GM18951 (cell line): ENCODE data around the gene TLK2.
"Not testable (repeated sequence)": the region's sequence is repeated elsewhere in the genome, so short reads cannot be mapped to it uniquely, and the experiment has no call there.

Experiments
- POLR2A ChIP-seq: IDR thresholded peaks from 4 replicates; pipeline ENCODE4 v1.6.1; 2011; ENCODE audit warnings: mild to moderate bottlenecking; ENCODE audit not compliant: insufficient read length, insufficient read depth; ENCODE audit errors: extremely low read depth
- in situ Hi-C: fragments of 300-500 bp; cut with MboI; formaldehyde crosslinking; loops from one replicate; pipeline ENCODE4 v1.12.0; 2022; ENCODE audit warnings: low sequenced_read_pairs, mixed read lengths, inconsistent platforms; ENCODE audit not compliant: unreplicated experiment

Gene TLK2

GRCh38 chr17:62552851-62553659, 74.4 kb downstream of the TLK2 start:
- in situ Hi-C loops: not testable (repeated sequence)

GRCh38 chr17:62557532-62557931, 78.9 kb downstream of the TLK2 start:
- in situ Hi-C loops: not testable (repeated sequence)

GRCh38 chr17:62558941-62559340, 80.3 kb downstream of the TLK2 start:
- in situ Hi-C loops: not testable (repeated sequence)

GRCh38 chr17:62560971-62561370, 82.3 kb downstream of the TLK2 start:
- in situ Hi-C loops: not testable (repeated sequence)

GRCh38 chr17:62562656-62563055, 84.0 kb downstream of the TLK2 start:
- in situ Hi-C loops: no loop called here
- no peak for TF ChIP-seq POLR2A

- in situ Hi-C loops: no loop called here
- no peak for TF ChIP-seq POLR2A
Measured at GRCh38 chr17:62565817-62566216, 87.2 kb downstream of the TLK2 start.

- no peak for TF ChIP-seq POLR2A
- in situ Hi-C loops: no loop called here
Measured at GRCh38 chr17:62566996-62567578, 88.5 kb downstream of the TLK2 start.

- TF ChIP-seq POLR2A: no peak
- in situ Hi-C loops: no loop called here
Measured at GRCh38 chr17:62572488-62572887, 93.9 kb downstream of the TLK2 start.

- in situ Hi-C loops: no loop called here
- no peak for TF ChIP-seq POLR2A
Measured at GRCh38 chr17:62572888-62573401, 94.3 kb downstream of the TLK2 start.

GRCh38 chr17:62573480-62574117, 95.0 kb downstream of the TLK2 start:
- in situ Hi-C loops: no loop called here
- no peak for TF ChIP-seq POLR2A

- no peak for TF ChIP-seq POLR2A
- in situ Hi-C loops: no loop called here
Measured at GRCh38 chr17:62576382-62576781, 97.8 kb downstream of the TLK2 start.

- in situ Hi-C loops: no loop called here
- TF ChIP-seq POLR2A: no peak
Measured at GRCh38 chr17:62578757-62579487, 100.3 kb downstream of the TLK2 start.

GRCh38 chr17:62580947-62581346, 102.3 kb downstream of the TLK2 start:
- in situ Hi-C loops: no loop called here
- TF ChIP-seq POLR2A: no peak

- no peak for TF ChIP-seq POLR2A
- in situ Hi-C loops: no loop called here
Measured at GRCh38 chr17:62581764-62582163, 103.1 kb downstream of the TLK2 start.

- no peak for TF ChIP-seq POLR2A
- in situ Hi-C loops: no loop called here
Measured at GRCh38 chr17:62587554-62587953, 108.9 kb downstream of the TLK2 start.
